Fibroblast of mammary gland (primary cell): Measurements from ENCODE around the gene MPP1.

Experiments
- DNase-seq: peaks from one replicate; pipeline ENCODE4 v3.0.0-alpha.2; 2010; ENCODE audit warnings: low read depth
- H3K4me3 ChIP-seq: 2 replicates; pipeline ENCODE4 v1.5.1; 2011; ENCODE audit warnings: low read depth, mild to moderate bottlenecking, low read length, moderate library complexity; ENCODE audit not compliant: control insufficient read depth
- TF ChIP-seq, protein P1 (sequence below): conservative IDR thresholded peaks from 2 replicates; pipeline ENCODE4 v1.5.1; 2011; ENCODE audit warnings: low read depth, low read length, inconsistent platforms; ENCODE audit not compliant: control insufficient read depth, insufficient read depth

The MPP1 gene

DNA sequence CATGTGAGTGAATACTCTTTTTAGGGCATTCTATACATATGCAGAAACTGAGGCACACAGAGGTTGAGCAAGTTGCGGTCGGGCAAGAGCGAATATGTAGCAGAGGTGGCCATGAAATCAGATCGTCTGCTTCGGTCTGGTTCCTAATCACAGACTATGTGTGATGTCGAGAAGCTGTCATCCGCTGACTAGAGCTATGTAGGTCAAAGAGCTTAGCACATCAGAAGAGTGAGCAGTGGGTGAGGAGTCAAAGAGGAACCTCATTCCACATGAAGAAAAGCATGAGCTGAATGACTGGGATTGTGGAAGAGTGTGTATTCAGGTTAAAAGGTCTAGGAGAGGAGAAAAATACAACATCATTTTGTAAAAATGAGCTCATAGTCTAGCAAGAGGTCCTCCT, 73.4 kb downstream of the MPP1 start:
- TF ChIP-seq, protein P1, sequence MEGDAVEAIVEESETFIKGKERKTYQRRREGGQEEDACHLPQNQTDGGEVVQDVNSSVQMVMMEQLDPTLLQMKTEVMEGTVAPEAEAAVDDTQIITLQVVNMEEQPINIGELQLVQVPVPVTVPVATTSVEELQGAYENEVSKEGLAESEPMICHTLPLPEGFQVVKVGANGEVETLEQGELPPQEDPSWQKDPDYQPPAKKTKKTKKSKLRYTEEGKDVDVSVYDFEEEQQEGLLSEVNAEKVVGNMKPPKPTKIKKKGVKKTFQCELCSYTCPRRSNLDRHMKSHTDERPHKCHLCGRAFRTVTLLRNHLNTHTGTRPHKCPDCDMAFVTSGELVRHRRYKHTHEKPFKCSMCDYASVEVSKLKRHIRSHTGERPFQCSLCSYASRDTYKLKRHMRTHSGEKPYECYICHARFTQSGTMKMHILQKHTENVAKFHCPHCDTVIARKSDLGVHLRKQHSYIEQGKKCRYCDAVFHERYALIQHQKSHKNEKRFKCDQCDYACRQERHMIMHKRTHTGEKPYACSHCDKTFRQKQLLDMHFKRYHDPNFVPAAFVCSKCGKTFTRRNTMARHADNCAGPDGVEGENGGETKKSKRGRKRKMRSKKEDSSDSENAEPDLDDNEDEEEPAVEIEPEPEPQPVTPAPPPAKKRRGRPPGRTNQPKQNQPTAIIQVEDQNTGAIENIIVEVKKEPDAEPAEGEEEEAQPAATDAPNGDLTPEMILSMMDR = no peak
- no peak overlapping the region for H3K4me3 ChIP-seq
- DNase-seq = peak; percentile 70

DNA sequence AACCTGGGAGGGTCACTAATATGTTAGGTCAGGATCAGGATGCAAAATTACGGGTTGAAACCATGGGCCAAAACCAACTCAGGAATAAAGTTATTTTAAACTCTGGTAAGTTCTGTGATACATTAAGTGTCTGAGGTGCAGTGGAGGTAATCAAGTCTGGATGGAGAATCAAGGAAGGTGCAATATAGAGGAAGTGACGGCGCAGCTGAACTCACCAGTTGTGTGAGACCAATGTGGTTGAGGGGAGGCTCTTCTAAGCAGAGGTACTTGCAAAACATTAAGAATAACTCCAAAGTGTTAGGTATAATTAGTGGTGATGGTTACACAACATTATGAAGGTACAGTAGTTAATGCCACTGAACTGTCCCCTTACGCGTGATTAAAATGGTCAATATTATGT, 74.1 kb downstream of the MPP1 start:
- TF ChIP-seq, protein P1 = no peak
- no peak overlapping the region for H3K4me3 ChIP-seq
- DNase-seq = no peak

DNA sequence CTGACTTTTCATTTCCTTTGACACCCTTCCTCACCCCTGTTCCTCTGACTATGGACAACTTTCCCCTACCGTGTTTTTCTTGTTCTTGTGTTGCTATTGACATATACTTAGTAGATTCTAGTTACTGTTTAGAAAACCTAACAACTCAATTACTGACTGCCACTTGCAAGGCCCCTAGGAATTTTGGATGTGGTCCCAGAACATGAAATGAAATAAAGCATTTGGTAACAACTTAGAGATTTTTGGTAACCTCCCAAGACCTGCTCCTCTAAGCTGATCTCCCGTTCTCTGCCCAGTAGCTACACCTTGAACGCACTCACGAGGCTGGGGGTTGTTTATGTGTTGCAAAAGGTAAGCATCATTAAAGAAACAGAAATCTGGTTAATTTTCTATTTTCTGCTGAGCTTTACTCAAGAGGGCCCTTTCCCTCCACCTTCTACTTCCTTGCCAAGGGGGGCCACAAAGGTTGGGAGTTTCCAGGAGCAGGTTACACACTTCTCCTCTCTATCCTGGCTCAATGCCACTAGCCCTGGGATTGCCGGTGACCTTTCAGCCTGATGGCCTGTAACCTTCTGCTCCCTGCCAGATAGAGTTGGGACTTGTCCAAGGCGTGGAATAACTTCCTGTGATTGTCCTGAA, 74.9 kb downstream of the MPP1 start:
- TF ChIP-seq, protein P1 = no peak
- peak; percentile 78 for DNase-seq
- no peak overlapping the region for H3K4me3 ChIP-seq

DNA sequence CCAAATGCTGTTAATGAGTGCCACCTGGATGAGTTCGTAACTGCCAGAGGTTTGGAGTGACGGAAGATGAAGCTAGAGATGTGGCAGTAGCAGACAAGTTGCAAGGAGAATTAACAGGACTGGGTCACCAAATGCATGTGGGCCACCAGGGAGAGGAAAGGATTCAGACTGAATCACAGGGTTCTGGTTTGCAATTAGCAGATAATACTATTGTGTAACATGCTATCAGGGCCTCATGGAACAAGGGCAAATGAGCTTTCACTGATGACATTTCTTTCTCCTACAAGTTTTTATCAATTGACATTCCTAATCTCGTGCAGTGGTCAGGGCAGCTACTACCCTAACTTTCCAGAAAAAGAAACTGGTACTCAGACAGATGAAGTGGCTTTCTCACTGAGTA, 75.8 kb downstream of the MPP1 start:
- no peak for DNase-seq
- H3K4me3 ChIP-seq = no peak overlapping the region
- TF ChIP-seq, protein P1 = no peak
